Measurements from ENCODE around the gene PJA2.

- TF ChIP-seq CTCF (conservative IDR thresholded peaks at IDR 0.05; ENCODE audit: low read depth, low read length) (no peak), EZH2 (IDR thresholded peaks at IDR 0.05; ENCODE audit: low read length, unreplicated experiment) (no peak)
Measured at GRCh38 chr5:109322694-109323093, 87.1 kb downstream of the PJA2 start.

All from PC-3 (cell line).